Measurements from ENCODE around the gene FAM43B.

FAM43B gene

GRCh38 chr1:20594746-20595145, 42.4 kb downstream of the FAM43B start:
- no peak for DNase-seq

GRCh38 chr1:20596106-20596505, 43.7 kb downstream of the FAM43B start:
- no peak for DNase-seq

- DNase-seq, result no peak
Observed at GRCh38 chr1:20597650-20598049, 45.3 kb downstream of the FAM43B start.

GRCh38 chr1:20600156-20600555, 47.8 kb downstream of the FAM43B start:
- no peak for DNase-seq

- no peak for DNase-seq
Observed at GRCh38 chr1:20601129-20601825, 48.9 kb downstream of the FAM43B start.

GRCh38 chr1:20602851-20603450, 50.6 kb downstream of the FAM43B start:
- DNase-seq, result no peak

GRCh38 chr1:20603504-20604464, 51.4 kb downstream of the FAM43B start:
- no peak for DNase-seq

Data from activated effector memory CD4-positive, alpha-beta T cell treated with Interleukin-2 at 50 U/mL for 16 hours (primary cell).